RWPE2 (cell line): Measurements from ENCODE around the gene RIC1.

Source experiments
- ATAC-seq: fragments of 200-7000 bp; cut with Tn5 transposase; 3 replicates; pipeline ENCODE4 v1.9.1; 2021; ENCODE audit warnings: low read depth
- DNase-seq: peaks from one replicate; pipeline ENCODE4 v3.0.0-alpha.2; 2020; ENCODE audit warnings: low spot score
- H3K27ac ChIP-seq: fragments of 450-650 bp; 2 replicates; pipeline ENCODE4 v1.5.1; 2017; ENCODE audit warnings: mild to moderate bottlenecking; ENCODE audit not compliant: poor library complexity, severe bottlenecking
- H3K27me3 ChIP-seq: fragments of 250-450 bp; sonication (Bioruptor Pico); 2 replicates; pipeline ENCODE4 v1.5.1; 2021; ENCODE audit warnings: mild to moderate bottlenecking, moderate library complexity; ENCODE audit not compliant: insufficient read depth, poor library complexity, severe bottlenecking
- H3K36me3 ChIP-seq: fragments of 250-450 bp; sonication (Bioruptor Pico); 2 replicates; pipeline ENCODE4 v1.5.1; 2020; ENCODE audit warnings: low read depth, mild to moderate bottlenecking, moderate library complexity
- H3K4me1 ChIP-seq: fragments of 250-450 bp; sonication (Bioruptor Pico); 2 replicates; pipeline ENCODE4 v1.5.1; 2021; ENCODE audit warnings: mild to moderate bottlenecking, moderate library complexity; ENCODE audit not compliant: insufficient read depth, poor library complexity, severe bottlenecking
- H3K4me3 ChIP-seq: fragments of 250-450 bp; sonication (Bioruptor Pico); 2 replicates; pipeline ENCODE4 v1.5.1; 2021; ENCODE audit warnings: mild to moderate bottlenecking, moderate library complexity; ENCODE audit not compliant: severe bottlenecking
- H3K9me3 ChIP-seq: fragments of 250-450 bp; sonication (Bioruptor Pico); 2 replicates; pipeline ENCODE4 v1.5.1; 2021; ENCODE audit warnings: mild to moderate bottlenecking, moderate library complexity; ENCODE audit not compliant: severe bottlenecking
- CTCF ChIP-seq: fragments of 450-650 bp; IDR thresholded peaks from one replicate; pipeline ENCODE4 v1.5.1; 2017; ENCODE audit warnings: mild to moderate bottlenecking, moderate library complexity; ENCODE audit not compliant: poor library complexity, severe bottlenecking

RIC1 gene

GRCh38 chr9:5783982-5784381, 155.1 kb downstream of the RIC1 start:
- TF ChIP-seq CTCF: no peak
- Histone ChIP-seq H3K27me3 (no peaks in the 10 kb centered on the region), H3K27ac (no peak overlapping the region), H3K4me1 (no peaks in the 10 kb centered on the region), H3K36me3 (peaks cover 51% of the 10 kb centered on the region), H3K4me3 (no peak overlapping the region), H3K9me3 (peaks cover 3% of the 10 kb centered on the region)
- DNase-seq (no peak), ATAC-seq (no peak)

DNA sequence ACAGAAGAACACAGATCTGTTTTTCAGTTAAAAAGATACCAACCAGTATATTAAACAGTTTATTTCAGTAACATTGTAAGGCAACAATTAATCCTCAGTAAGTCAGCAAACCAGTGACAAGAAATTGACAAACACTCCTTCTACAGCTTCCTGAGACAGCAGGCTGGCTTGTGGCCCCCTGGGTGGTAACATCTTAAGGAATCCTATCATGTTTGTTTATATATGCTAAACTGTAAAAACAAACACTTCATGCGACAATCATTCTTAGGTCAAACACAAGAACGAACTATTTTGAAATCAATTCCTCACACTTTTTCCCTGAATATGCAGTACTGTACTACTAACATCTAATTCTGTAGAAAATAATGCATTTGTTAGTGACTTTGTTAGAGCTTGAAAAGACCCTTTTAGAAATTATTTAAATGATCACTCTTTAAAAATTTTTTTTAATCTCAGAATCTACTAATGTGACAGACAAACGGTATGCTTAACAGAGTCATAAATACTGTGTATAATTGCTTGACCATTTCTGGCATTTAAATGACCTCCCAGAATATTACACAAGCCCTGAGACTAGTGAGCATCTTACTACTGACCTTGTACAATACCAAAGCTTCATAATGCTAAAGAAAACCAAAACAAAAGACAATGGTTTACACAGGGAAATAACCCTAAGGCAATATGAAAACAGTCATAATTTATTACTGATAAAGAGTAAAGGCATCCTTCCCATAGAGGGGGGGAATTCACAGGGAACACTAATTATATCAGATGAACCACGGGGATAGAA, 155.8 kb downstream of the RIC1 start:
- Histone ChIP-seq H3K9me3 (no peaks in the 10 kb centered on the region), H3K4me1 (no peaks in the 10 kb centered on the region), H3K36me3 (peaks cover 47% of the 10 kb centered on the region), H3K27me3 (no peaks in the 10 kb centered on the region), H3K4me3 (no peak overlapping the region), H3K27ac (no peak overlapping the region)
- no peak for TF ChIP-seq CTCF
- DNase-seq (no peak), ATAC-seq (peak; percentile 40; the same call in 1 of the 3 replicates)

GRCh38 chr9:5786370-5787127, 157.6 kb downstream of the RIC1 start:
- DNase-seq: no peak
- Histone ChIP-seq H3K9me3 (no peaks in the 10 kb centered on the region), H3K36me3 (peaks cover 39% of the 10 kb centered on the region), H3K27ac (no peak overlapping the region), H3K27me3 (no peaks in the 10 kb centered on the region), H3K4me3 (no peak overlapping the region), H3K4me1 (no peaks in the 10 kb centered on the region)
- ATAC-seq: peak; percentile 54
- no peak for TF ChIP-seq CTCF

DNA sequence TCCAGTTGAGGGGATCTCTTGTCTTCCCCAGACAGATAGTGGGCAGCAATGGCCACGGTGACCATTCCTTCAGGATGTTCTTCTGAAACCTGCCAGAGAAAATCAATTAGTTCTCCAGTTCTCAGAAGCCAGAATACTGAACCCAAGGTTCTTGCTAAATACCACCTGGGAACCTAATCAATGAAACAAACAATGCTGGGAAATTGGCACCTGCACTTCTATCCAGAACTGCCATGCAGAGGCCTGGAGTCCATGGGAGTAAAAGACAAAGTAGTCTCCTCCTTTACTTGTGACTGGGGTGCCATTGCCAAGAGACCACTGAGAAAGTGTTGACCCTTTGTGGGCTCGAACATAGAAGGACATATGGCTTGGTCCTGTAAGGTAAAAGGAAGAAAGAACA, 158.3 kb downstream of the RIC1 start:
- Histone ChIP-seq H3K4me1 (no peaks in the 10 kb centered on the region), H3K27ac (no peak overlapping the region), H3K27me3 (no peaks in the 10 kb centered on the region), H3K36me3 (peaks cover 37% of the 10 kb centered on the region), H3K9me3 (no peaks in the 10 kb centered on the region), H3K4me3 (no peak overlapping the region)
- DNase-seq (no peak), ATAC-seq (no peak)
- no peak for TF ChIP-seq CTCF

DNA sequence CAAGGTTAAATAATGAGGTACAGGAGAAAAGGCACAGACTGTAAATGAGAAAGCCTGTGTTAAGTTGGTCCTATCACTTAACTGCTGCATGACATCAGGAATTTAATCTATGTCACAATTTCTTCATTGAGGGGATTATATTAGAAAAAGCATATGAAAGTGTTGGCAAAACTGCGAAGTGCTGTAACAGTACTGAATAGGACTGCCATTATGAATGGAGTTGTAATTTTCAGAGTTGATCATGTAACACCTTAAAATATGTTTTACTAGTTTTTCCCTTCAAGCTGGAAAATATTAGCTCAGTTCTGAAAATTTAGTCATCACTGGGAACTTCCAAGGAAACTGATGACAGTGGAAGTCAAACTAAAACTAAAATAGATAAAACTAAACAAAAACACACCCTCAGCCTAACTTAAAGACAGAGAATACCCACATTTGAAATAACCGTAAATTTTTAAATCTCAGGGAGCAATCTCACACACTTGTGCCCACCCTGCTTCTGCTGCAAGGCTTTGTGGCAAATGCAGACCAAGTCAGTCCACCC, 158.9 kb downstream of the RIC1 start:
- H3K27ac ChIP-seq: no peak overlapping the region
- H3K27me3 ChIP-seq: no peaks in the 10 kb centered on the region
- TF ChIP-seq CTCF: no peak
- no peaks in the 10 kb centered on the region for H3K4me1 ChIP-seq
- DNase-seq (no peak), ATAC-seq (no peak)
- H3K4me3 ChIP-seq: no peak overlapping the region
- no peaks in the 10 kb centered on the region for H3K9me3 ChIP-seq
- peaks cover 43% of the 10 kb centered on the region for H3K36me3 ChIP-seq
